ENCODE data around the gene GSG1. TPM values are rescaled to one million over a fixed set of nuclear protein-coding genes. Genes with fewer than 3 reads are reported as not detected.

Gene GSG1
- total RNA-seq, 1 experiment from 2014 or later = not detected

DNA sequence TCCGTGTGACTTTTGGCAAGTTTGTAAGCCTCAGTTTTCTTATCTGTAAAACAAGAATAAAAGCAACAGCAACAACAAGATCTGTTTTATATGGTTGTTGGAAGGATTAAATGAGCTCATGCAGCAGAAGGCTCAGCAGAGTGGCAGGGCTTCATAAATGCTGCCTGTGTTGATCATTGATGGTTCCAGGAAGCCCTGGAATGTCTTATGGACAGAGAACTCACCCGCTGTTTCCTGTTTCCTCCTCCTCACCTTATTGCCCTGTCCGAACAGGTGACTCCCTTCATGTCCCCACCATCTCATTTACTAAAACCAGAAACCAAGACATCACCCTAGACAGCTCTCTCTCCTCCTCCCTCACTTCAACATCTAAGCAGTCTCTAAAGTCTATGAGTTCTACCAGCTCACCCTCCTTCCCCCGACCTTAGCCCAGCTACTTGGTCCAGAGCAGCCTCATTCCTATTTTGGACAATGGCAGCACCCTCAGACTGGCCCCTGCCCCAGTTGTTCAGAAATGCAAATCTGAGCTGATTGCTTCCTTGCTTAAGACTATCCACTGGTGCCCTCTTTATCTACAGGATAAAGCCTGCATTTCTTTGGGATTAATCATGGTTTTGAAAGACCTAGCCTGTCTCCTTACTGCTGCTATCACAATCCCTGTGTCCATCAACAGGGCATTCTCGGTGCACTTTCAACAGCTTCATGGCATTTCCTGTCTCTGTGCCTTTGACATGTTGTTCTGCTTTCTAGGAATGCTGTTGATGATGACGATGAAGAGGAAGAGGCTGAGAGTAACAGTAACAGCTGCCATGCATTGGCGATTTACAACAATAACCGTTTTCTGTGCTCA is 21.4 kb upstream of the GSG1 start:
- Histone ChIP-seq H3K27ac (ENCODE audit: low read depth, low read length) (no peak overlapping the region), H3K9me2 (ENCODE audit: insufficient read depth) (no peaks in the 10 kb centered on the region), H3K9ac (ENCODE audit: low read length) (no peak overlapping the region), H3K4me1 (ENCODE audit: control insufficient read depth in 1 of 2, insufficient read depth in 2 of 2, low read length in 2 of 2) (peaks cover 0 to 23% of the 10 kb centered on the region in 2 experiments; a peak in 2 of 4 replicates), H3K4me3 (replicated peaks in 1 of 2; ENCODE audit: low read depth in 1 of 2, low read length in 2 of 2) (no peak overlapping the region), H3K79me2 (ENCODE audit: insufficient read depth, low read length) (no peaks in the 10 kb centered on the region), H3K36me3 (ENCODE audit: control insufficient read depth in 1 of 2, insufficient read depth in 2 of 2, low read length in 2 of 2) (no peaks in the 10 kb centered on the region), H2AFZ (ENCODE audit: low read depth, low read length, poor library complexity, severe bottlenecking) (no peak overlapping the region), H4K20me1 (ENCODE audit: insufficient read depth) (no peaks in the 10 kb centered on the region), H3K4me2 (ENCODE audit: low read length) (peak overlapping the region; percentile 44), H3K27me3 (ENCODE audit: insufficient read depth, low read length) (no peaks in the 10 kb centered on the region), H3K9me3 (ENCODE audit: control insufficient read depth in 1 of 2, insufficient read depth in 1 of 2, low read depth in 1 of 2, low read length in 2 of 2) (no peaks in the 10 kb centered on the region)
- no peak for TF ChIP-seq SIN3A (IDR thresholded peaks at IDR 0.05; ENCODE audit: low read depth)
- DNase-seq (ENCODE audit: low read depth, low spot score) = no peak
- ChIA-PET RAD21 (ENCODE audit: low non-redundant PET in 1 of 2, low total read pairs in 2 of 2, uncharacterized antibody in 2 of 2, unreplicated experiment in 2 of 2) (no interaction called here), CTCF (interaction anchor here (0.6 to 0.8 kb wide), 2 partner anchors 77 to 87 kb away, joined by 3 read pairs; no protein-coding TSS in a partner anchor), POLR2A (no interaction called here)
- BruUV-seq (replicated peaks) = no TSS peak
- peak; percentile 71; the same call in 1 of the 2 replicates for ATAC-seq
- intact Hi-C loops (cut with micrococcal nuclease) = no loop called here

DNA sequence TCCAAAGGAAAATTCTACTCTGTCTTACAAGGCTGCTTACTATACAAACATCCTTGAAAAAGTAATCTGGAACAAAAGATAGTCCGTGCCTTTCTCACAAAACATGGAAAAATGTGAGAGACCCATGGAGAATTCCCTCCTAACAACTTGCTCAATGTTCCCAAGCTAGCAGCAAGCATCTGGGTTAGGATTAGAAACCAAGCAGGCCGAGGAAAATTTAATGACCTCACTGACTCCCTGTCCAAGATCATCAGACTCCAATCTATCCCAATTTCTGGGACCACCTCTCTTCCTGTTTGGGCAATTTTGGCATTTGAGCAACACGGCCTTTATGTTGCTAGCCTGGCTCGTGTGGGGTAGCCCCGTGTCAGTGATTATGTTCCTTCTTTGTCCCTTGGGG is 18.1 kb upstream of the GSG1 start:
- ChIA-PET POLR2A (no interaction called here), RAD21 (ENCODE audit: low non-redundant PET in 1 of 2, low total read pairs in 2 of 2, uncharacterized antibody in 2 of 2, unreplicated experiment in 2 of 2) (no interaction called here), CTCF (no interaction called here)
- Histone ChIP-seq H3K79me2 (ENCODE audit: insufficient read depth, low read length) (no peaks in the 10 kb centered on the region), H3K27me3 (ENCODE audit: insufficient read depth, low read length) (no peaks in the 10 kb centered on the region), H3K4me2 (ENCODE audit: low read length) (no peak overlapping the region), H3K4me3 (replicated peaks in 1 of 2; ENCODE audit: low read depth in 1 of 2, low read length in 2 of 2) (no peak overlapping the region), H3K9me2 (ENCODE audit: insufficient read depth) (no peaks in the 10 kb centered on the region), H4K20me1 (ENCODE audit: insufficient read depth) (no peaks in the 10 kb centered on the region), H3K9me3 (ENCODE audit: control insufficient read depth in 1 of 2, insufficient read depth in 1 of 2, low read depth in 1 of 2, low read length in 2 of 2) (no peaks in the 10 kb centered on the region), H2AFZ (ENCODE audit: low read depth, low read length, poor library complexity, severe bottlenecking) (no peak overlapping the region), H3K9ac (ENCODE audit: low read length) (no peak overlapping the region), H3K36me3 (ENCODE audit: control insufficient read depth in 1 of 2, insufficient read depth in 2 of 2, low read length in 2 of 2) (no peaks in the 10 kb centered on the region), H3K27ac (ENCODE audit: low read depth, low read length) (no peak overlapping the region), H3K4me1 (ENCODE audit: control insufficient read depth in 1 of 2, insufficient read depth in 2 of 2, low read length in 2 of 2) (peaks cover 14 to 45% of the 10 kb centered on the region in 2 experiments)
- TF ChIP-seq JUND (IDR thresholded peaks at IDR 0.05) (no peak), RAD21 (IDR thresholded peaks at IDR 0.05; ENCODE audit: low read depth) (no peak)
- no peak for DNase-seq (ENCODE audit: low read depth, low spot score)
- no peak for ATAC-seq
- intact Hi-C loops (cut with micrococcal nuclease) = no loop called here
- BruUV-seq (replicated peaks) = no TSS peak
